ENCODE data around the gene TMEM187. TPM values are rescaled to one million over a fixed set of nuclear protein-coding genes. Genes with fewer than 3 reads are reported as not detected.

The TMEM187 gene

GRCh38 chrX:154032160-154032559, 59.6 kb downstream of the TMEM187 start:
- no peak for TF ChIP-seq POLR2AphosphoS5 (IDR thresholded peaks at IDR 0.05; ENCODE audit: low read depth)
- H3K27ac ChIP-seq (replicated peaks), result no peak overlapping the region
- no peak overlapping the region for H3K4me3 ChIP-seq (replicated peaks; ENCODE audit: insufficient read depth, low read length)
- no peak for DNase-seq (ENCODE audit: low read depth in 1 of 2, low spot score in 1 of 2)
- no peaks in the 10 kb centered on the region for H3K27me3 ChIP-seq (ENCODE audit: insufficient read depth, poor library complexity, severe bottlenecking)

GRCh38 chrX:154032653-154033052, 60.1 kb downstream of the TMEM187 start:
- TF ChIP-seq GABPA (IDR thresholded peaks at IDR 0.05; ENCODE audit: low read depth) (no peak), SPI1 (IDR thresholded peaks at IDR 0.05; ENCODE audit: borderline replicate concordance, low read depth) (no peak), POLR2AphosphoS5 (IDR thresholded peaks at IDR 0.05; ENCODE audit: low read depth) (no peak), REST (IDR thresholded peaks at IDR 0.05; ENCODE audit: insufficient replicate concordance, low read depth) (no peak), CTCF (IDR thresholded peaks at IDR 0.05; ENCODE audit: insufficient read depth, low read length) (no peak)
- no peak overlapping the region for H3K27ac ChIP-seq (replicated peaks)

More at GRCh38 chrX:154032653-154033052, 60.1 kb downstream of the TMEM187 start:
- no peak for DNase-seq (ENCODE audit: low read depth in 1 of 2, low spot score in 1 of 2)
- no peak overlapping the region for H3K4me3 ChIP-seq (replicated peaks; ENCODE audit: insufficient read depth, low read length)
- no peaks in the 10 kb centered on the region for H3K27me3 ChIP-seq (ENCODE audit: insufficient read depth, poor library complexity, severe bottlenecking)

Small RNA genes lying within 50 kb of the gene (microRNA-seq; reads per million reads assigned to microRNA genes)
- gene MIR3202-1, result not detected
- not detected for gene MIR3202-2
- not detected for gene MIR718

All from HL-60 (cell line).